GM18507 (cell line): ENCODE results near the gene ALDH1L1.

Experiments
- DNase-seq: peaks from one replicate; pipeline ENCODE4 v3.0.0; 2011; ENCODE audit warnings: low read depth; ENCODE audit not compliant: insufficient read length; ENCODE audit errors: extremely low spot score
- FAIRE-seq: peaks from 2 replicates; lab custom pipeline; 2011; peaks lifted over from hg19 to GRCh38; lab: Jason Lieb, UNC

Gene ALDH1L1

GRCh38 chr3:126137490-126138130 is 42.8 kb downstream of the ALDH1L1 start:
- FAIRE-seq = no peak

GRCh38 chr3:126136428-126137220 is 43.8 kb downstream of the ALDH1L1 start:
- FAIRE-seq = no peak
- DNase-seq = no peak

More at GRCh38 chr3:126137490-126138130, 42.8 kb downstream of the ALDH1L1 start:
- no peak for DNase-seq

DNA sequence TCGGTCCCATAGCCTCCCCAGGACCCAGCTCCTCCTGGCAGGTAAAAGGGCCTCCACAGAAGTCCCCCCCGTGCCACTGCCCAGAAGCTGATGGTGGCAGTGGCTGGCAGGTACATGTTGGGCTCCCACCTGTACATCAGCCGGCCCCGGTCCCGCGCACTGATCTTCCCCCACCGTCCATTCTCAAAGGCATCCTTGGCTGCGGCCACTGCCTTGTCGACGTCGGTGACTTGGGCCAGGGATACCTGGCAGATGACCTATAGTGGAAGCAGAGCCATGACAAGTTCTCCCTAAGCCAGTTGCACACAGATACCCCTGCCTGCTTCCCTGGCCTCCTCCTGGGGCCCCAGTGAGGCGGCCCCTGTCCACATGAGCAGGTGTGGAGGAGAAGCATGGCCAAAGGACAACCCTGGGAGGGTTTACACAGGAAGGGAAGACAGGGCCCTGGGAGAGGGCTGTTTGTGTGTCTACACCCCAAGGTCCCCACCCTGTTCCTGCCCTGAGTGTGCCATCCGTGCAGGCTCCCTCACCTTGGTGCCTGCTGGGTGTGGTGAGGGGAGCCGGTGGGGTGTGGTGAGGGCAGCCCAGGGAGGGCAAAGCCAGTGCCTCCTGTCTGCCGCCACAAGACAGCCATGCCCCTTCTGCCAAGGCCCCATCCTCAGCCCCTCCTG is 44.8 kb downstream of the ALDH1L1 start:
- FAIRE-seq (no peak), DNase-seq (no peak)

DNA sequence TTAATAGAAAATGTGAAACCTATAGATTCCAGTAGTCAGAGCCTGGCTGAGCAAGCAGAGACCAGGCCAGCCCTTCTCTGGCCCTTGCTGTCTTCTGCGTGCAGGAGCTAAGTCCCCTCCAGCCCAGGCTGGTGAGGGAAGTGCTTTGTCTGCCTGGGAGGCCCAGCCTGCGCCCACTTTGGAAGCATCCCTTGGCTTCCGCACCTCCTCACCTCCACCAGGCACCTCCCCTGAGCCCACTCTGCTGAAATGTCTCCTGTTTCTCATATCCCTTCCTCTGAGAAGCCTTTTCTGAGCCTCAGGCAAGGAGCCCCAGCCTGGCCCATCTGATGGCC is 45.3 kb downstream of the ALDH1L1 start:
- FAIRE-seq (no peak), DNase-seq (no peak)

DNA sequence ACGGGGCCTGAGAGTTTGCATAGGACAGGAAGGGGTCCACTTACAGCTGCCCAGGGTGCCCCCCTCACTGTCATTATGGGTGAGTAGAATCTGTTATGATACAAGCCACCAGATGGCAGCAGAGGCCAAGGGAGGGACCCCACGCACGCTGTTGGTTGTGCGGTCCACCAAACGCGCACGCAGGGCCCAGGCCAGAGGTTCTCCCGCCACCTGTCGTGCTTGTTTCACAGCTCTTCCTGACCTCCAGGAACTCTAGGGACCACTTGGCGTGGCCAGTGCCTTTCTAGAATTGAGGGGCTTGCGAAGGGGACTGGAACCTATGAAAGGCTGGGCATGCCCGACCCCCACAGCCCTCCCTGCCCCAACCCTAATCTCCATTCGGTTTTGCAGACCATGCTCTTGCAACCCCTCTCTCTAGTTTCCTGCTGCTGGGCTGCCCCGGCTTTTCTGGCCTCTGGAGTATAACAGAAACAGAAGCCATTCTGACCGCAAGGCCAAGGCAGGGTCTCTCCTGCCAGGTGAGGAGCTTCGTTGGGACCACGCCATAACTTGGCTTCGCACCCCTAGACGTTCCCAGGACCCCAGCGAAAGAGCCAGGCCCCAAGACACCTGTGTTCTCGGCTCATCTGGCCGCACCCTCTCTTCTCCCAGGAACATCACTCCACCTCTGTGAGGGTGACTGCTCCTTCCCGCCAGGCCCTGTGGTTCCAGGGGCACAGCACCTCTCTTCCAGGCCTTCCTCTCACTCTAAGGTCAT is 46.0 kb downstream of the ALDH1L1 start:
- peak; percentile 23 for DNase-seq
- FAIRE-seq = no peak

DNA sequence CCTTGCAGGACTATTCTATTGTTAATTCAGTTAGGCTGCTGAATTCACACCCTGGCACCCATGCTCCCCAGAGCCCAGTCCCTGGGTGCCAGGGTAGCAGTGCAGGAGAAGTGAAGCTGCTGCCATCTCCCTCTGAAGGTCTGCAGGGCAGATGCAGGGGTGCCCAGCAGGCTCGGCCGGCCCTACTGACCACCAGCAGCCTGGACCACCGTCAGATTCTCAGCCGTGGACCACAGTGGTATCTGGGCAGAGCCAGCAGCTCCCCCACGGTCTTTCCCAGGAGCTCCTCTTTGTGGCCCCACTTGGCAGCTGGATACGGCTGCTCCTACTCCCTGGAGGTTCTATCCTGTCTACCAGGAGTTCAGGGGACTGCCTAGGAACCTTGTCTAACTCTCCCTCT is 46.8 kb downstream of the ALDH1L1 start:
- DNase-seq (no peak), FAIRE-seq (no peak)

- no peak for DNase-seq
Observed at GRCh38 chr3:126132751-126133511, 47.5 kb downstream of the ALDH1L1 start.

GRCh38 chr3:126131881-126132750 is 48.3 kb downstream of the ALDH1L1 start:
- FAIRE-seq = no peak

More at GRCh38 chr3:126132751-126133511, 47.5 kb downstream of the ALDH1L1 start:
- no peak for FAIRE-seq

GRCh38 chr3:126130981-126131745 is 49.2 kb downstream of the ALDH1L1 start:
- DNase-seq (no peak), FAIRE-seq (no peak)

More at GRCh38 chr3:126131881-126132750, 48.3 kb downstream of the ALDH1L1 start:
- DNase-seq = no peak

DNA sequence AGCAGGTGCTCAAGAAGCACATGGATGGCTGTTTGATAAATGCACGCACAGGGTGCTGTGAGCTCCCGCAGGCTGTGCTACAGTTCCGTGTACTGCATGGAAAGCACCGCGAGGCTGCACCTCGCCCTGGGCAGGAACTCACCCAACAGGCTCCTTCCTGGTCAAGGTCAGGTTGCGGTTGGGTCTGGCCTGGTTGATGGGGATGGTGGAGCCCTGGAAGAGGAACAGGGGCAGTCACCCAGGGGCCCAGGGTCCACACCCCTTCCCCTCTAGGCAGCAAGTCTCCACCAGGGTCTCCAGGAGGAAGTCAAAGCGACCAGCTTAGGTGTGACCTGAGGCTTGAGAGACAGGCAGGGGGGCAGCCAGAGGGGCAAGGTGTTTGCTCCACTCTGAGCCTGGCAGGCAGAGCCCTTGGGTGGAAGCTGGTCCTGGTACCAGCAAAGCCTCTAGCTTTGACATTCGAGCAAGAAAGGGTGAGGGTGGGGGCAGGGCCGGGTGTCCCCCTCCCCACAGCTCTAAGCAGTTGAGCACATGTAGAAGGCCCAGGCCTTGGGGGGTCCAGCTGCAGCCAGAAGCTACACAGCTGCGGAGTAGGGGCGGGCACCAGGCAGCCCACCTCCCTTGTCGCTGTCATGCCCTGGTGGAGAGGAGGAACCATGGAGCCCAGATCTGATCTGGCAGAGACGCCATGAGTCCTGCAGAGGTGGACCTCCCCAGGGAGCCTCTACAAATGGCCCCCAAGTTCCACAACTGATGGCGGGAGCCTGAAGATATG is 50.1 kb downstream of the ALDH1L1 start:
- no peak for DNase-seq
- no peak for FAIRE-seq

DNA sequence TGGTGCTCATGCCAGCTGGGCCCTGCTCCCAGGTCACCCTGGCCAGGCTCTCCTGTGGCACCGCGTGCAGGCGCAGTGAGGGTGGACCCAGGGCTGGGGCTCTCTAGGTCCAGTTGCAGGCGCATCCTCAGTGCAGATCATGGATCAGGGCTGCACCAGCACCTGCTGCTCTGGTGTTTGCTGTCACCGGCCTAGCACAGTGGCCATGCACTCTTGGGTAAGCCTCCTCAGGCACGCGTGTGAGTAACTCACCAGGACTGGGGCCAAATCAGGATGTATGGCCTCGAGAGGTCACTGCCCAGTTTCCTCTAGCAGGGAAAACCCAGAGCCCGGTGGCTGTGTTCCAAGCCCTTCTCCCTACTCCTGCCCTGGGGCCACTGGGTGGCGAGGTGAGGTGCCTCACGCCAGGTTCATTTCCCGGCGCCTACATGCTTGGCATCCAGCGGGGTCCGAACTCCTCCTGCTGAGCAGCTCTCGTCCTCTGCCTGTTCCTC is 50.9 kb downstream of the ALDH1L1 start:
- DNase-seq = no peak
- FAIRE-seq = no peak

DNA sequence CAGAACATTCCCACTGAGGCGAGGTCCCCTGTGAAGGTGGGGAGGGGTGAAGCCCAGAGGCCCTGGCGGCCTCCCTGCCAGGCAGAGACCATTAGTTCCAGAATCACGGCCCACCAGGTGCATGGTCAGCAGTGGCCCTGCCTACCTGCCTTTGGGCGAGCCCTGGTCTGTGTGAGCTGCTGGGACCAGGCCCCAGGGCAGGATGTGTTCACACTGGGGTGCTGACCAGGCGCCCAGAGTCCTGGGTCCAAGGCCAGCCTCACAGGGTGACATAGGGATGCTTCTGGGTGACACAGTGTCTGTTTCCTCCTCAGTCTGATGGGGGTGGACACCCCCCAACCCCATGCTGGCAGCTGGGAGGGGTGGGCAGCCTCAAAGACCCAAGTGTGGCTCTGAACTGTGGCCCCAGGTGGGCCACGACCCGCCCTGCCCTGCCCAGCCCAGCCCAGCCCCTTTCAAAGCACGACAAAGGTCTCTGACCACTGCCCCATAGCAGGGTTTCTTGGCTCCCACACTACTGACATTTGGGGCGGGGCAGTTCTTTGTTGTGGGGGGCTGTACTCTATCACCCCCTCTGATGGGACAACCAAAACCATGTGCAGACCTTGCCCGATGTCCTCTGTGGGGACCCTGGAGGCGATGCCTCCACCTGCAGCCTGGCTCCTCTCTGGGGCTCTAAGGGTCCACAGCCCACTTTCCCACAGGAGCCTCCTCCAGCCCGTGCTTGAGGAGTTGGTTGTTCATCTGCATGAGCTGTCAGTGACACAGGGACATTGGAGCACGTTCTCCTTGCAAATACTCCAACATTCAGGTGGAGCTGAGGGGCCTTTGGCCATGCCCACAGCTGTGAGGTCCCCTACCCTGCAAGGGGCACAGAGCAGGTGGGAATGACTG is 51.6 kb downstream of the ALDH1L1 start:
- DNase-seq = no peak
- no peak for FAIRE-seq

GRCh38 chr3:126127904-126128303 is 52.5 kb downstream of the ALDH1L1 start:
- FAIRE-seq (no peak), DNase-seq (no peak)

- no peak for FAIRE-seq
Observed at GRCh38 chr3:126127452-126127851, 52.9 kb downstream of the ALDH1L1 start.

GRCh38 chr3:126126811-126127431 is 53.5 kb downstream of the ALDH1L1 start:
- DNase-seq = no peak
- FAIRE-seq = no peak

More at GRCh38 chr3:126127452-126127851, 52.9 kb downstream of the ALDH1L1 start:
- no peak for DNase-seq
